Keratinocyte (primary cell): ENCODE measurements around the gene TRAF7.

ENCODE experiments used
- EZH2 ChIP-seq: IDR thresholded peaks from one replicate; pipeline ENCODE4 v1.6.1; 2012; ENCODE audit warnings: inconsistent platforms, mild to moderate bottlenecking, low read length, moderate library complexity
- TF ChIP-seq, protein P1 (sequence below), 3 experiments: IDR thresholded peaks in 1 of 3; conservative IDR thresholded peaks in 1 of 3; optimal IDR thresholded peaks in 1 of 3; 2 replicates in 2 of 3; 3 replicates in 1 of 3; pipeline versions ENCODE3 to v1.5.1; 2011; ENCODE audit warnings: low read length in 3 of 3, mild to moderate bottlenecking in 3 of 3, moderate library complexity in 2 of 3, control low read depth in 1 of 3, inconsistent platforms in 1 of 3; ENCODE audit not compliant: insufficient read depth in 2 of 3; ENCODE audit errors: extremely low read depth in 1 of 3

GRCh38 chr16:2179107-2179501 lies 23.5 kb downstream of the TRAF7 start:
- TF ChIP-seq, protein P1, sequence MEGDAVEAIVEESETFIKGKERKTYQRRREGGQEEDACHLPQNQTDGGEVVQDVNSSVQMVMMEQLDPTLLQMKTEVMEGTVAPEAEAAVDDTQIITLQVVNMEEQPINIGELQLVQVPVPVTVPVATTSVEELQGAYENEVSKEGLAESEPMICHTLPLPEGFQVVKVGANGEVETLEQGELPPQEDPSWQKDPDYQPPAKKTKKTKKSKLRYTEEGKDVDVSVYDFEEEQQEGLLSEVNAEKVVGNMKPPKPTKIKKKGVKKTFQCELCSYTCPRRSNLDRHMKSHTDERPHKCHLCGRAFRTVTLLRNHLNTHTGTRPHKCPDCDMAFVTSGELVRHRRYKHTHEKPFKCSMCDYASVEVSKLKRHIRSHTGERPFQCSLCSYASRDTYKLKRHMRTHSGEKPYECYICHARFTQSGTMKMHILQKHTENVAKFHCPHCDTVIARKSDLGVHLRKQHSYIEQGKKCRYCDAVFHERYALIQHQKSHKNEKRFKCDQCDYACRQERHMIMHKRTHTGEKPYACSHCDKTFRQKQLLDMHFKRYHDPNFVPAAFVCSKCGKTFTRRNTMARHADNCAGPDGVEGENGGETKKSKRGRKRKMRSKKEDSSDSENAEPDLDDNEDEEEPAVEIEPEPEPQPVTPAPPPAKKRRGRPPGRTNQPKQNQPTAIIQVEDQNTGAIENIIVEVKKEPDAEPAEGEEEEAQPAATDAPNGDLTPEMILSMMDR (optimal IDR thresholded peaks at IDR 0.05 in 1 of 3, IDR thresholded peaks at IDR 0.05 in 1 of 3, conservative IDR thresholded peaks at IDR 0.05 in 1 of 3; ENCODE audit: extremely low read depth in 1 of 3, insufficient read depth in 2 of 3, low read length in 3 of 3) = no peak
- TF ChIP-seq EZH2 = no peak
